ENCODE data around the gene CD151. TPM values are rescaled to one million over a fixed set of nuclear protein-coding genes. Genes with fewer than 3 reads are reported as not detected.

The CD151 gene
- polyA plus RNA-seq, 1 experiment = 2,262 TPM

DNA sequence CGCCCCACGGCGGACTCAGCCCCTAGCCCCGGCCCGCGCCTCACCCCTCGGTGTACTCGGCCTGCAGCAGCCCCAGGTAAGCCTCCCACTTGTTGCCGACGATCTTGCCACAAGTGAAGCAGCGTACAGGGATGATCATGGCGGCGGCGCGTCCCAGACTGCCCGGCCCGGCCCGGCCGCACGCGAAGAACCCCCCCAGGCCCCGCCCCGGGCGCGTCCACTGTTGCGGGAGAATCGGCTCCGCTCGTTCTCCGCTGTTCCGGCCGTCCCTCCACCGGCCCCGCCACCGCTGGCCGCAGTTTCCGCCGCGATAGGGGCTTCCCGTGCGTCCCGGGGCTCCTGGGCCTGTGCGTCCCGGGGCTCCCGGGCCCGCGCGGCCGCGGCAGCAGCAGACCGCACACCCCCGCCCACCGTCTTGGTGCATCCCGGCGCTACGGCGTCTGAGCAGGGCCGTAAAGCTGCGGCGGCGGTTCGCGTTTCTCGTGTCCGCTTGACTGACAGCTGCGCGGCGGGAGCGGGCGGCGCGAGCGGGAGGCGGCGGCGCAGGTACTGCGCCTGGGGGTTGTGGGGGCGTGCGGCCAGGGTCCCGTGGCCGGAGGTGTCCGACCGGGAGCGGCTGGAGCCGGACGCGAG lies 9.7 kb downstream of the CD151 start, which contains the start of the genes POLR2L and TSPAN4:
Gene POLR2L, minus strand, starts transcription at position 160 of the 633 bp plus-strand sequence. Its CDS starts 21 bp downstream, at position 139.
Gene TSPAN4, plus strand, starts transcription at position 483 of the 633 bp plus-strand sequence. CDS start 7,453 bp downstream, outside the sequence.
- ChIA-PET POLR2A (interaction anchor here (0.6 to 2.0 kb wide), 3 partner anchors 9 to 26 kb away, joined by 3 to 32 read pairs (median 6); partner anchors contain the start of genes CD151 and PNPLA2), CTCF (interaction anchor here (1.2 to 1.6 kb wide), 3 partner anchors 10 to 209 kb away, joined by 3 to 5 read pairs (median 4); partner anchors contain the start of gene CD151)
- peak within 1 kb of the TSS; percentile 96 for H3K4me3 ChIP-seq (ENCODE audit: low read depth, low read length)
- peaks cover 33% of the 10 kb centered on the region for H3K36me3 ChIP-seq (ENCODE audit: control insufficient read depth, insufficient read depth, low read length)
- no peak for DNase-seq (ENCODE audit: low read depth)
- no peak for TF ChIP-seq CTCF (IDR thresholded peaks at IDR 0.05; ENCODE audit: insufficient read depth, low read depth, low read length)
- H3K27me3 ChIP-seq (ENCODE audit: control insufficient read depth, insufficient read depth, low read length) = no peaks in the 10 kb centered on the region

- H3K36me3 ChIP-seq (ENCODE audit: control insufficient read depth, insufficient read depth, low read length) = peaks cover 26% of the 10 kb centered on the region
- no peaks in the 10 kb centered on the region for H3K27me3 ChIP-seq (ENCODE audit: control insufficient read depth, insufficient read depth, low read length)
- no peak for DNase-seq (ENCODE audit: low read depth)
- CTCF ChIA-PET = interaction anchor here (0.6 to 1.6 kb wide), 8 partner anchors 9 to 410 kb away, joined by 3 to 6 read pairs (median 4); partner anchors contain the start of gene CD151
- POLR2A ChIA-PET = interaction anchor here (0.6 to 2.0 kb wide), 6 partner anchors 9 to 133 kb away, joined by 3 to 32 read pairs (median 6); partner anchors contain the start of genes CD151, PNPLA2 and RPLP2
- H3K4me3 ChIP-seq (ENCODE audit: low read depth, low read length) = peak overlapping the region; percentile 96
- TF ChIP-seq CTCF (IDR thresholded peaks at IDR 0.05; ENCODE audit: insufficient read depth, low read depth, low read length) = no peak
Measured at GRCh38 chr11:843086-843734, 10.5 kb downstream of the CD151 start.

GRCh38 chr11:843818-844692 lies 11.3 kb downstream of the CD151 start:
- Histone ChIP-seq H3K27me3 (ENCODE audit: control insufficient read depth, insufficient read depth, low read length) (no peaks in the 10 kb centered on the region), H3K36me3 (ENCODE audit: control insufficient read depth, insufficient read depth, low read length) (peaks cover 18% of the 10 kb centered on the region), H3K4me3 (ENCODE audit: low read depth, low read length) (peak overlapping the region; percentile 96)
- peak; percentile 83 for DNase-seq (ENCODE audit: low read depth)
- ChIA-PET POLR2A (interaction anchor here (0.6 to 2.0 kb wide), 5 partner anchors 10 to 35 kb away, joined by 5 to 32 read pairs (median 13); partner anchors contain the start of genes CD151, PNPLA2 and RPLP2), CTCF (interaction anchor here (0.6 to 1.6 kb wide), 9 partner anchors 10 to 207 kb away, joined by 3 to 6 read pairs (median 4); partner anchors contain the start of gene CD151)
- peak; percentile 23; the same call in 1 of the 2 replicates for TF ChIP-seq CTCF (IDR thresholded peaks at IDR 0.05; ENCODE audit: insufficient read depth, low read depth, low read length)

DNA sequence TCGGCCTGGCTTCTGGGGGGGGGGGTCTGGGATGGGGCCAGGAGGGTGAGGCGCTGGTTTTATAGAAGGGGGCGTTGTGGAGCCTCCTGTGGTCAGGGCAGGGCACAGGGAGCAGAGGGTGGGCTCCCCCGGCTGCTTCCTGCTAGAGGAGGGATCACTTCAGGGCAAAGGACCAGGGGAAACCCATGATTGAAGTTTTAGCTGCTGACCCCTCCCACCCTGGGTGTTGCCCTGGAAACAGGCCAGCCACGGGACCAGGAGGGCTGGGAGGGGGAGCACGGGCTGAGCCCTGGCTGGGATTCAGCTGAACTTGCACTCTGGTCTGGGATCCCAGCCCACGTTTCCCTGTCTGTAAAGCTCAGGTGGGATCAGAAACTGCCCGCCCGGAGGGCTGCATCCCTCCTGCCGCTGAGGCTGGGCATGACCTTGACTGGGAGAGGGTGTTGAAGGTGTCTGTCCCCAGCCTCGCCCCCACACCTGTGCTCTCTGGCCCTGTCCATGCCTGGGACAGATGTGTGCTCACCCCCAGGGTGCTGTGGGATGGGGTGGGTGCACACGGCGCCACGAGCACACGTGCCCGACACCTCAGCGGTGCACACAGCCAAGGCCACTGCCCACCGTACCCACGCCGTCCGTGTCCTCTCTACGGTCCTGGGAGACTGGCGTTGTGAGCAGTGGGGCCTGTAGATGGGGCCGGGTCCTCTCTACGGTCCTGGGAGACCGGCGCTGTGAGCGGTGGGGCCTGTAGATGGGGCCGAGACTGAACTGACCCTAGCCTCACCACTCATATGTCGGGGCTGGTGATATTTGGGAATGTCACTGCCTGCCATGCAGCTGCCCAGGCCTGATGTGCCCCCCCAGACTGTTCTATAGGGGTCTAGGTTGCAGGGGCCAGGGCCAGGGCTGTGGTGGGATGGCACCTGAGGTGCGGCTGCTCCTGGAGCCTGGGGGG lies 12.2 kb downstream of the CD151 start:
- DNase-seq (ENCODE audit: low read depth) = peak; percentile 80
- Histone ChIP-seq H3K27me3 (ENCODE audit: control insufficient read depth, insufficient read depth, low read length) (no peaks in the 10 kb centered on the region), H3K36me3 (ENCODE audit: control insufficient read depth, insufficient read depth, low read length) (peaks cover 10% of the 10 kb centered on the region), H3K4me3 (ENCODE audit: low read depth, low read length) (peak overlapping the region; percentile 96)
- ChIA-PET POLR2A (interaction anchor here (0.6 to 2.0 kb wide), 4 partner anchors 11 to 532 kb away, joined by 5 to 15 read pairs (median 10); partner anchors contain the start of genes CD151 and RPLP2), CTCF (interaction anchor here (0.6 to 4.4 kb wide), 9 partner anchors 10 to 206 kb away, joined by 3 to 20 read pairs (median 3); no protein-coding TSS in a partner anchor)
- TF ChIP-seq CTCF (IDR thresholded peaks at IDR 0.05; ENCODE audit: insufficient read depth, low read depth, low read length) = no peak

Data from BJ (cell line).